ENCODE measurements around the gene GRIN3B. TPM values are rescaled to one million over a fixed set of nuclear protein-coding genes. Genes with fewer than 3 reads are reported as not detected.

Gene GRIN3B
- total and polyA plus RNA-seq, 7 donors: 0.04 to 0.14 TPM; not detected in 5

- Histone ChIP-seq H3K9me3 (peaks cover 3 to 39% (median 19%) of the 10 kb centered on the region in 4 donors), H3K27ac (no peak overlapping the region), H3K4me3 (no peak overlapping the region), H3K36me3 (no peaks in the 10 kb centered on the region), H3K27me3 (no peaks in the 10 kb centered on the region), H3K4me1 (no peaks in the 10 kb centered on the region)
- intact Hi-C loops (cut with DNase I): no loop called here
- 94 to 96% methylated on average over 14 of the region's 14 CpGs for WGBS, 2 donors
- DNase-seq: no peak
- TF ChIP-seq EP300 (IDR thresholded peaks at IDR 0.05) (no peak), POLR2A (IDR thresholded peaks at IDR 0.05) (no peak), POLR2AphosphoS5 (IDR thresholded peaks at IDR 0.05) (no peak), CTCF (IDR thresholded peaks at IDR 0.05) (no peak)
Measured at GRCh38 chr19:1055028-1055425, 54.8 kb downstream of the GRIN3B start.

- 95 to 96% methylated on average over 20 of the region's 20 CpGs for WGBS, 2 donors
- H3K9me3 ChIP-seq: peaks cover 3 to 39% (median 19%) of the 10 kb centered on the region in 4 donors
Measured at GRCh38 chr19:1055886-1056620, 55.8 kb downstream of the GRIN3B start.

GRCh38 chr19:1057176-1057855 is 57.1 kb downstream of the GRIN3B start:
- TF ChIP-seq CTCF (IDR thresholded peaks at IDR 0.05) (no peak), EP300 (IDR thresholded peaks at IDR 0.05) (no peak), POLR2AphosphoS5 (IDR thresholded peaks at IDR 0.05) (no peak), POLR2A (IDR thresholded peaks at IDR 0.05) (no peak)
- H3K36me3 ChIP-seq: no peaks in the 10 kb centered on the region
- WGBS, 2 donors: 48 to 50% methylated on average over 3 of the region's 3 CpGs
- no peaks in the 10 kb centered on the region for H3K4me1 ChIP-seq
- H3K4me3 ChIP-seq: no peak overlapping the region
- intact Hi-C loops (cut with DNase I): no loop called here
- H3K9me3 ChIP-seq: peaks cover 3 to 39% (median 19%) of the 10 kb centered on the region in 4 donors
- DNase-seq: no peak
- no peaks in the 10 kb centered on the region for H3K27me3 ChIP-seq
- no peak overlapping the region for H3K27ac ChIP-seq

More at GRCh38 chr19:1055886-1056620, 55.8 kb downstream of the GRIN3B start:
- TF ChIP-seq POLR2AphosphoS5 (IDR thresholded peaks at IDR 0.05) (no peak), CTCF (IDR thresholded peaks at IDR 0.05) (no peak), EP300 (IDR thresholded peaks at IDR 0.05) (no peak), POLR2A (IDR thresholded peaks at IDR 0.05) (no peak)
- intact Hi-C loops (cut with DNase I): no loop called here
- H3K27ac ChIP-seq: no peak overlapping the region
- H3K27me3 ChIP-seq: no peaks in the 10 kb centered on the region
- no peaks in the 10 kb centered on the region for H3K4me1 ChIP-seq
- DNase-seq: no peak
- no peaks in the 10 kb centered on the region for H3K36me3 ChIP-seq
- no peak overlapping the region for H3K4me3 ChIP-seq

GRCh38 chr19:1058112-1058511 is 57.9 kb downstream of the GRIN3B start:
- H3K4me3 ChIP-seq: no peak overlapping the region
- H3K36me3 ChIP-seq: no peaks in the 10 kb centered on the region
- H3K27me3 ChIP-seq: no peaks in the 10 kb centered on the region
- DNase-seq: no peak
- WGBS, 2 donors: 88 to 94% methylated on average over 5 of the region's 5 CpGs
- intact Hi-C loops (cut with DNase I): no loop called here
- no peak overlapping the region for H3K27ac ChIP-seq
- no peaks in the 10 kb centered on the region for H3K4me1 ChIP-seq
- H3K9me3 ChIP-seq: peaks cover 3 to 39% (median 19%) of the 10 kb centered on the region in 4 donors
- TF ChIP-seq POLR2A (IDR thresholded peaks at IDR 0.05) (no peak), POLR2AphosphoS5 (IDR thresholded peaks at IDR 0.05) (no peak), CTCF (IDR thresholded peaks at IDR 0.05) (no peak), EP300 (IDR thresholded peaks at IDR 0.05) (no peak)

Small RNA genes within 50 kb of the gene (small RNA-seq; reads per million reads assigned to genes)
- 0 to 0.73 (median 0) reads per million in 3 donors for gene RNU6-2

Other genes starting within 250 kb of the GRIN3B start
- gene MISP, start 249.3 kb upstream of the GRIN3B start, total RNA-seq: under 1 TPM in 1 of 4 donors, not detected in 3; 0.36 TPM
- 100 to 1,000 TPM; 266 to 456 (median 311) TPM for gene MISP, start 249.3 kb upstream of the GRIN3B start, polyA plus RNA-seq
- gene PTBP1, start 203.0 kb upstream of the GRIN3B start, total RNA-seq: 10 to 100 TPM; 53.8 to 94.5 (median 71.7) TPM
- gene PTBP1, start 203.0 kb upstream of the GRIN3B start, polyA plus RNA-seq: 100 to 1,000 TPM in 2 of 3 donors, 10 to 100 TPM in 1; 78.7 to 154 (median 101) TPM
- not detected for gene PLPPR3, start 178.5 kb upstream of the GRIN3B start, total RNA-seq
- gene PLPPR3, start 178.5 kb upstream of the GRIN3B start, polyA plus RNA-seq: under 1 TPM in 1 of 3 donors, not detected in 2; 0.07 TPM
- gene AZU1, start 172.6 kb upstream of the GRIN3B start, total RNA-seq: 1 to 10 TPM in 1 of 4 donors, under 1 TPM in 1, not detected in 2; 0.36 to 1.1 TPM
- under 1 TPM in 1 of 3 donors, not detected in 2; 0.03 TPM for gene AZU1, start 172.6 kb upstream of the GRIN3B start, polyA plus RNA-seq
- not detected for gene PRTN3, start 159.4 kb upstream of the GRIN3B start, total RNA-seq
- not detected for gene PRTN3, start 159.4 kb upstream of the GRIN3B start, polyA plus RNA-seq
- gene ELANE, start 148.1 kb upstream of the GRIN3B start, total RNA-seq: 1 to 10 TPM in 3 of 4 donors, not detected in 1; 1.4 to 3.6 (median 2.3) TPM
- under 1 TPM in 1 of 3 donors, not detected in 2; 0.64 TPM for gene ELANE, start 148.1 kb upstream of the GRIN3B start, polyA plus RNA-seq
- 100 to 1,000 TPM; 131 to 830 (median 457) TPM for gene CFD, start 140.8 kb upstream of the GRIN3B start, total RNA-seq
- gene CFD, start 140.8 kb upstream of the GRIN3B start, polyA plus RNA-seq: 100 to 1,000 TPM in 2 of 3 donors, 10 to 100 TPM in 1; 29.1 to 329 (median 101) TPM
- 10 to 100 TPM; 22.4 to 33.2 (median 25.6) TPM for gene MED16, start 107.2 kb upstream of the GRIN3B start, total RNA-seq
- 10 to 100 TPM; 36.1 to 62.5 (median 51.7) TPM for gene MED16, start 107.2 kb upstream of the GRIN3B start, polyA plus RNA-seq
- not detected for gene RNU6-9, start 106.9 kb upstream of the GRIN3B start, total RNA-seq
- not detected for gene RNU6-9, start 106.9 kb upstream of the GRIN3B start, polyA plus RNA-seq
- 10 to 100 TPM; 21.4 to 37.2 (median 27.7) TPM for gene R3HDM4, start 87.2 kb upstream of the GRIN3B start, total RNA-seq
- gene R3HDM4, start 87.2 kb upstream of the GRIN3B start, polyA plus RNA-seq: 10 to 100 TPM; 30.5 to 85.3 (median 33.0) TPM
- gene KISS1R, start 83.1 kb upstream of the GRIN3B start, total RNA-seq: not detected
- under 1 TPM in 1 of 3 donors, not detected in 2; 0.13 TPM for gene KISS1R, start 83.1 kb upstream of the GRIN3B start, polyA plus RNA-seq
- gene ARID3A, start 74.4 kb upstream of the GRIN3B start, total RNA-seq: 10 to 100 TPM in 1 of 4 donors, 1 to 10 TPM in 3; 3.1 to 11.6 (median 4.3) TPM
- gene ARID3A, start 74.4 kb upstream of the GRIN3B start, polyA plus RNA-seq: 1 to 10 TPM; 1.4 to 6.0 (median 1.8) TPM
- 10 to 100 TPM; 14.3 to 33.1 (median 30.4) TPM for gene WDR18, start 16.1 kb upstream of the GRIN3B start, total RNA-seq
- gene WDR18, start 16.1 kb upstream of the GRIN3B start, polyA plus RNA-seq: 10 to 100 TPM; 22.4 to 65.8 (median 43.8) TPM
- gene TMEM259, start 20.7 kb downstream of the GRIN3B start, total RNA-seq: 100 to 1,000 TPM in 2 of 4 donors, 10 to 100 TPM in 2; 85.6 to 174 (median 126) TPM
- 100 to 1,000 TPM in 1 of 3 donors, 10 to 100 TPM in 2; 19.2 to 232 (median 25.9) TPM for gene TMEM259, start 20.7 kb downstream of the GRIN3B start, polyA plus RNA-seq
- not detected for gene RNU6-2, start 21.1 kb downstream of the GRIN3B start, total RNA-seq
- not detected for gene RNU6-2, start 21.1 kb downstream of the GRIN3B start, polyA plus RNA-seq
- gene CNN2, start 26.2 kb downstream of the GRIN3B start, total RNA-seq: 10 to 100 TPM; 25.5 to 59.0 (median 36.3) TPM
- gene CNN2, start 26.2 kb downstream of the GRIN3B start, polyA plus RNA-seq: 100 to 1,000 TPM in 1 of 3 donors, 10 to 100 TPM in 2; 48.0 to 115 (median 53.9) TPM
- 10 to 100 TPM in 2 of 4 donors, 1 to 10 TPM in 2; 3.8 to 20.5 (median 10.9) TPM for gene ABCA7, start 39.7 kb downstream of the GRIN3B start, total RNA-seq
- gene ABCA7, start 39.7 kb downstream of the GRIN3B start, polyA plus RNA-seq: 10 to 100 TPM in 1 of 3 donors, 1 to 10 TPM in 2; 1.8 to 25.1 (median 9.9) TPM
- gene ARHGAP45, start 66.7 kb downstream of the GRIN3B start, total RNA-seq: 10 to 100 TPM; 12.8 to 21.6 (median 18.2) TPM
- gene ARHGAP45, start 66.7 kb downstream of the GRIN3B start, polyA plus RNA-seq: 100 to 1,000 TPM in 1 of 3 donors, 10 to 100 TPM in 2; 38.6 to 103 (median 39.0) TPM
- gene POLR2E, start 95.0 kb downstream of the GRIN3B start, total RNA-seq: 100 to 1,000 TPM in 2 of 4 donors, 10 to 100 TPM in 2; 82.0 to 203 (median 104) TPM
- gene POLR2E, start 95.0 kb downstream of the GRIN3B start, polyA plus RNA-seq: 100 to 1,000 TPM; 124 to 175 (median 133) TPM
- gene GPX4, start 103.6 kb downstream of the GRIN3B start, total RNA-seq: 100 to 1,000 TPM; 269 to 433 (median 371) TPM
- gene GPX4, start 103.6 kb downstream of the GRIN3B start, polyA plus RNA-seq: 100 to 1,000 TPM; 311 to 662 (median 643) TPM
- gene SBNO2, start 173.8 kb downstream of the GRIN3B start, total RNA-seq: 10 to 100 TPM in 3 of 4 donors, 1 to 10 TPM in 1; 6.8 to 91.9 (median 14.7) TPM
- gene SBNO2, start 173.8 kb downstream of the GRIN3B start, polyA plus RNA-seq: 10 to 100 TPM; 11.4 to 75.0 (median 14.8) TPM
- 10 to 100 TPM; 36.4 to 51.0 (median 42.7) TPM for gene STK11, start 205.4 kb downstream of the GRIN3B start, total RNA-seq
- 10 to 100 TPM; 31.2 to 86.5 (median 41.8) TPM for gene STK11, start 205.4 kb downstream of the GRIN3B start, polyA plus RNA-seq
- gene CBARP, start 237.6 kb downstream of the GRIN3B start, total RNA-seq: under 1 TPM in 3 of 4 donors, not detected in 1; 0.36 to 0.82 (median 0.81) TPM
- gene CBARP, start 237.6 kb downstream of the GRIN3B start, polyA plus RNA-seq: under 1 TPM in 1 of 3 donors, not detected in 2; 0.36 TPM
- gene ATP5F1D, start 241.3 kb downstream of the GRIN3B start, total RNA-seq: 100 to 1,000 TPM in 3 of 4 donors, 10 to 100 TPM in 1; 74.7 to 112 (median 104) TPM
- 100 to 1,000 TPM; 294 to 390 (median 352) TPM for gene ATP5F1D, start 241.3 kb downstream of the GRIN3B start, polyA plus RNA-seq
- 10 to 100 TPM; 14.6 to 70.3 (median 15.4) TPM for gene MIDN, start 248.2 kb downstream of the GRIN3B start, total RNA-seq
- gene MIDN, start 248.2 kb downstream of the GRIN3B start, polyA plus RNA-seq: 10 to 100 TPM; 42.1 to 87.0 (median 57.7) TPM

Measured in sigmoid colon (tissue), 7 donors.